ENCODE results near the gene PROX2. TPM values are rescaled to one million over a fixed set of nuclear protein-coding genes. Genes with fewer than 3 reads are reported as not detected.

Gene PROX2
- total RNA-seq, 1 experiment from 2014 or later, result not detected

GRCh38 chr14:74826574-74826973 is 49.4 kb downstream of the PROX2 start:
- TF ChIP-seq CTCF (conservative IDR thresholded peaks at IDR 0.05), result no peak
- TF ChIP-seq EZH2 (IDR thresholded peaks at IDR 0.05; ENCODE audit: low read depth), result no peak
- H3K27me3 ChIP-seq (ENCODE audit: insufficient read depth, low read depth), result no peaks in the 10 kb centered on the region
- H3K27ac ChIP-seq, result no peak overlapping the region
- no peaks in the 10 kb centered on the region for H3K9me3 ChIP-seq (ENCODE audit: insufficient read depth, low read depth)
- H3K4me1 ChIP-seq (replicated peaks; ENCODE audit: insufficient read depth), result no peaks in the 10 kb centered on the region
- H3K9me2 ChIP-seq (ENCODE audit: insufficient read depth), result no peaks in the 10 kb centered on the region
- H3K4me2 ChIP-seq, result no peak overlapping the region
- H4K20me1 ChIP-seq (ENCODE audit: insufficient read depth), result peaks cover 21% of the 10 kb centered on the region
- ChIA-PET CTCF (no interaction called here), POLR2A (ENCODE audit: unreplicated experiment) (interaction anchor here (0.6 kb wide), 1 partner anchor 263 kb away, joined by 3 read pairs; no protein-coding TSS in a partner anchor)
- peaks cover 11% of the 10 kb centered on the region; the same call in 1 of the 2 replicates for H3K79me2 ChIP-seq (ENCODE audit: low read depth)
- H3K36me3 ChIP-seq (ENCODE audit: low read depth), result peaks cover 83% of the 10 kb centered on the region
- no TSS peak for BruUV-seq (replicated peaks)
- peaks cover 19% of the 10 kb centered on the region for H3F3A ChIP-seq (ENCODE audit: insufficient read depth, low read depth)
- no peak overlapping the region for H3K4me3 ChIP-seq
- intact Hi-C loops (cut with micrococcal nuclease; ENCODE audit: unreplicated experiment), result loop anchor here (5.0 kb wide), 1 partner anchor 94 kb away; no protein-coding TSS in a partner anchor
- H2AFZ ChIP-seq, result no peak overlapping the region
- no peak for DNase-seq

Other genes with a start within 250 kb of the PROX2 start
- 98.4 and 108 TPM in 2 replicates for gene AREL1, start 163.1 kb downstream of the PROX2 start, total RNA-seq (2021)
- 175 and 191 TPM in 2 replicates for gene FCF1, start 163.0 kb downstream of the PROX2 start, total RNA-seq (2021)
- 146 and 170 TPM in 2 replicates for gene YLPM1, start 112.8 kb downstream of the PROX2 start, total RNA-seq (2021)
- 309 and 320 TPM in 2 replicates for gene DLST, start 5.8 kb upstream of the PROX2 start, total RNA-seq (2021)
- 3.4 and 4.2 TPM in 2 replicates for gene RPS6KL1, start 47.1 kb upstream of the PROX2 start, total RNA-seq (2021)
- gene PGF, start 79.5 kb upstream of the PROX2 start, total RNA-seq (2021), result 8.9 and 11.7 TPM in 2 replicates
- 131 and 139 TPM in 2 replicates for gene EIF2B2, start 126.8 kb upstream of the PROX2 start, total RNA-seq (2021)
- gene MLH3, start 175.3 kb upstream of the PROX2 start, total RNA-seq (2021), result 47.6 and 48.7 TPM in 2 replicates
- gene ACYP1, start 187.9 kb upstream of the PROX2 start, total RNA-seq (2021), result 46.5 and 98.9 TPM in 2 replicates
- 11.9 and 13.8 TPM in 2 replicates for gene ZC2HC1C, start 193.5 kb upstream of the PROX2 start, total RNA-seq (2021)